Measurements from ENCODE around the gene LIPC. TPM values are rescaled to one million over a fixed set of nuclear protein-coding genes. Genes with fewer than 3 reads are reported as not detected.

Gene LIPC
- total and polyA plus RNA-seq, 8 donors = 0.69 to 5.5 (median 1.5) TPM

- Histone ChIP-seq H3K27me3 (no peaks in the 10 kb centered on the region), H3K9me3 (no peaks in the 10 kb centered on the region), H3K4me1 (no peaks in the 10 kb centered on the region), H3K4me3 (no peak overlapping the region), H3K36me3 (no peaks in the 10 kb centered on the region), H3K27ac (no peak overlapping the region)
- WGBS, 2 donors = 78 to 80% methylated on average over 15 of the region's 15 CpGs
- intact Hi-C loops (cut with DNase I) = no loop called here
- FAIRE-seq (no peak), ATAC-seq (no peak), DNase-seq (no peak)
- TF ChIP-seq CTCF (IDR thresholded peaks at IDR 0.05) = no peak
These were observed 123.6 kb downstream of the LIPC start for GRCh38 chr15:58555162-58556027.

- intact Hi-C loops (cut with DNase I) = no loop called here
- Histone ChIP-seq H3K27me3 (no peaks in the 10 kb centered on the region), H3K36me3 (no peaks in the 10 kb centered on the region), H3K9me3 (no peaks in the 10 kb centered on the region), H3K4me3 (no peak overlapping the region), H3K27ac (no peak overlapping the region), H3K4me1 (no peaks in the 10 kb centered on the region)
- ATAC-seq (no peak), DNase-seq (no peak), FAIRE-seq (no peak)
- WGBS, 2 donors = 62 to 75% methylated on average over 2 of the region's 2 CpGs
- no peak for TF ChIP-seq CTCF (IDR thresholded peaks at IDR 0.05)
These were observed 124.2 kb downstream of the LIPC start for GRCh38 chr15:58556028-58556361.

- ATAC-seq = peak in 1 of 4 donors; percentile 21
- Histone ChIP-seq H3K27ac (no peak overlapping the region), H3K9me3 (no peaks in the 10 kb centered on the region), H3K36me3 (no peaks in the 10 kb centered on the region), H3K4me3 (no peak overlapping the region), H3K4me1 (no peaks in the 10 kb centered on the region), H3K27me3 (no peaks in the 10 kb centered on the region)
- FAIRE-seq = no peak
- no peak for DNase-seq
- WGBS, 2 donors = 71 to 82% methylated on average over 3 of the region's 3 CpGs
- intact Hi-C loops (cut with DNase I) = no loop called here
- TF ChIP-seq CTCF (IDR thresholded peaks at IDR 0.05) = no peak
These were observed 124.8 kb downstream of the LIPC start for GRCh38 chr15:58556541-58556940.

GRCh38 chr15:58558777-58559176, 127.0 kb downstream of the LIPC start:
- FAIRE-seq (no peak), ATAC-seq (peak in 3 of 4 donors; percentile 50 to 65 (median 53)), DNase-seq (no peak)
- H3K4me3 ChIP-seq = no peak overlapping the region
- H3K27ac ChIP-seq = no peak overlapping the region
- H3K36me3 ChIP-seq = no peaks in the 10 kb centered on the region
- TF ChIP-seq CTCF (IDR thresholded peaks at IDR 0.05) = no peak
- no peaks in the 10 kb centered on the region for H3K27me3 ChIP-seq
- WGBS, 2 donors = 24 to 50% methylated on average over 1 of the region's 1 CpG
- H3K9me3 ChIP-seq = no peaks in the 10 kb centered on the region
- H3K4me1 ChIP-seq = no peaks in the 10 kb centered on the region
- intact Hi-C loops (cut with DNase I) = no loop called here

GRCh38 chr15:58559904-58560588, 128.3 kb downstream of the LIPC start:
- Histone ChIP-seq H3K36me3 (no peaks in the 10 kb centered on the region), H3K4me3 (no peak overlapping the region), H3K9me3 (no peaks in the 10 kb centered on the region), H3K27me3 (no peaks in the 10 kb centered on the region), H3K4me1 (no peaks in the 10 kb centered on the region), H3K27ac (no peak overlapping the region)
- FAIRE-seq (no peak), ATAC-seq (no peak), DNase-seq (no peak)
- intact Hi-C loops (cut with DNase I) = no loop called here
- 76 to 79% methylated on average over 6 of the region's 6 CpGs for WGBS, 2 donors
- no peak for TF ChIP-seq CTCF (IDR thresholded peaks at IDR 0.05)

All from pancreas (tissue), 10 donors.